NCI-H1092 treated with DMSO at 0.1 percent for 48 hours (cell line): ENCODE results near the gene CFAP221.

Experiments used
- DNase-seq: peaks from one replicate; lab custom pipeline; 2025; lab: John Stamatoyannopoulos, UW

CFAP221 gene

DNA sequence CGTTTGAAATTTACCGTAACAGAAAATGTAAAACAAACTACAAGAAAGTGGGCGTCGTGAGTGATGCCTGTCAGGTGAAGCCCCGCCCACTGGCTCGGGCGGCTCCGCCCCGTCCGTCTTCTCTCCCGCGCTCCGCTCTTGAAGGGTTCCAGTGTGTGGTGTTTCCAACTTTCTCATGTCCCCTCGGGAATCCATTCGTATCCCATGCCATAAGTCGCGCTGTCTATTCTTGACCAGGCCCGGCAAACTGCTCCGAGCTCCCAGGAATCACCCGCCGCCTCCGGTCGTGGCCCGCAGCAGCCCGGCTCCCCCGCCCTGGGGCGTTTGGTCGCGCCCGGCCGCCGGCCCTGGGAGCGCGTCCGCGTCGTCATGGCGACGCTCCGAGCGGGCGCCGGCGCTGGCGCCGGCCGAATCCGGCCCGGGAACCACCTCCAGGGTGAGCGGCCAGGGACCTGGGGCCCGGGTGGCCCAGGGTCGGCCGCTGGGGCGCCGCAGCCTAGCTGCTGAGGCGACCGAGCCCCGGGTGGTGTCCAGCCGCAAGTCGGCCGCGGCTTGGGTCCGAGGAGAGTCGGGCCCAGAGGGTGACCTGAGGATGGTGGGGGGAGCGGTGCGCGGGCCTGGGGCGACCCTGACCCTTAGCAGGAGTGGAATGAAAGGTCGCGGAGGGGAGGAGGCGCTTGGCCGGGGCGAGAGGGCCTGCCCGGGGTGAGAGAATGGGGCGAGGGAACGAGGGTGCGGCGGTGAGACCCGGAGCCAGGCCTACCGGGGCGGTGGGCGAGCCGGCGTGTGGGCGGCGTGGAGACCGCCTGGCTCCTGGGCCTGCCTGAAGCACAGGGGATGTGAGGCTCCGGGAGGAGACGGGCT lies at the start of gene CFAP221:
Gene CFAP221 (plus strand): TSS at position 375 of the 864 bp plus-strand sequence. CDS start 1,683 bp downstream, outside the sequence.
- DNase-seq: peak; percentile 58

DNA sequence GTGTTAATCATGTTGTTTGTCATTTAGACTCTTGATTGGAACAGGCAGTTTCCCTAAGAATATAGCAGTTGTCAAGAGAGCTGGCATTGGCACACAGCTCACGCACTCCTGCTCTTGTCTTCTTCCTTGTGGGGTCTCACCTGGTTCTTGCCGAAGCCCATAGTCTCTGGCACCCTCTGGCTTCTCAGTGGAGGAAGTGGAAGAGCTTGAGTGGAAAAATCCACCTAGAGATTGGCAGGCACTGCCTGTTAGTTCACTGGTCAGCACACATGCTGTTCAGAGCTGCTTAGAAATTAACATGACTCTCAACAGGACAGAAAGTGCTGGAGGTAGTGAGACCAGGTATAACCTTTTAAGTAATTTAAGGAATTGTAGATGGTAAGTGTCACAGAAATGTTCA lies 48.3 kb upstream of the CFAP221 start:
- DNase-seq: no peak

DNA sequence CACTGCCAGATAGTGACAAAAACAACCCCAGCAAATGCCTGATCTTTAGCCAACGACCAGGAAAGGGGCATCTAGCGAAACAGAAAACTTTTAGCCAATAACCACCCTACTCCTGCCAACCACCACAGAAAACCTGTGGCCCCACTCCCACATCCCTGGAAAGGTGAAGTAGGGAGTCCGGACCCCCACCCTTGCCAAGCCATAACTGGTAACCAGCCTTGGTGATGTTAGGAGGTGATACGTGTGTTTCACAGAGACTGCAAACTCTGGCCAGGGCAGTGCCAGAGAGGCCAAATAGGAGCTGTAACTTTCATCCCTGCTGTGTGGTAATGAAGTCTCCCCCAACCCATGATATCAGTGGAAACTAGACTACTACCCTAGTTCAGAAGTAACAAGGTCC lies 47.6 kb upstream of the CFAP221 start:
- no peak for DNase-seq

DNA sequence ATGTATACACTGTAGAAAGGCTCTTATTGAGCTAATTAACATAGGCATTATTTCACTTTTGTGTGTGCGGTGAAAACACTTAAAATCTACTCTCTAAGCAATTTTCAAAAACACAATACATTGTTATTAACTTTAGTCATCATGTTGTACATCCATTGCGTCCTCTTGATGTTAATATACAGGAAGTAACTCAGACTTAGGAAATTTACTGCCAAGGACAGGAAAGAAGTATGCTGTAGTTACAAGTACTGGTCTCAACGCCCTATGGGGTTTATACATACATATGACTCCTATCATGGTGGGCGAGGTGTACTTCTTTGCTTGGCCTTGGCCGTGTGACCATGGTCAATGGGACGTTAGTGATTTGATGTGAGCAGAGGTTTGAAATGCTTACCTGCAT lies 35.5 kb upstream of the CFAP221 start:
- DNase-seq: no peak

DNA sequence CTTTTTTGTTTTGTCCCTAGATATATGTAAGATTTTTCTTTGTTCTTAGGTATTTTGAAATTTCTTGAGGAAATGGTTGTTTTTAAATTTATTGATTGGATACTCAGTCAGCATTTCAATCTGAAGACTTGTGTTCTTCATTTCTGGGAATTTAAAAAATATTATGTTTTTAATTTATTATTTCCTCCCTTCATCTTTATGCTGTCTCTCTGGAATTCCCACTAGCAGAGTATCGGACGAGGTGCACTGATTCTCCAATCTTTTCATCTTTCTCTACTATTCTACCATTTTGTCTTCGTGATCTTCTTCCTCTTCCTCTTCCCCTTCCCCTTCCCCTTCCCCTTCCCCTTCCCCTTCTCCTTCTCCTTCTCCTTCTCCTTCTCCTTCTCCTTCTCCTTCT lies 32.3 kb upstream of the CFAP221 start:
- no peak for DNase-seq

DNA sequence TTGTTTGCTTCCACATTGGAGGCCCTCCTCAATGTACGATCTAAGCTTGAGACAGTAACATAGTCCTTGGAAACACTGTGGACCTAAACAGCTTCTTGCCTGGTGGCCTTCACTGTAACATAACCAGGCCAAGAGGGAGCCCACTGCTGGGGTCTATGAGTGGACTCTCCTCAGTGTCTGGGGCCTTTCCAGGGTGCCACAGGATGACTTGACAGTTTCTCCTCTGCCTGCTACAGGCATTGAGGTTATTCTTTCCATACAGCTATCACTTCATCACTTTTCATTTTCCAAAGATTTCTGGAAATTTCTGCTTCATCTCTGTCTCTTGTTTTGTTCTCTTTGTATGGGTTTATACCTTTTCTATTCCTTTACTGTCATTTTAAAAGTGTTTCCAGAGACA lies 31.3 kb upstream of the CFAP221 start:
- no peak for DNase-seq

DNA sequence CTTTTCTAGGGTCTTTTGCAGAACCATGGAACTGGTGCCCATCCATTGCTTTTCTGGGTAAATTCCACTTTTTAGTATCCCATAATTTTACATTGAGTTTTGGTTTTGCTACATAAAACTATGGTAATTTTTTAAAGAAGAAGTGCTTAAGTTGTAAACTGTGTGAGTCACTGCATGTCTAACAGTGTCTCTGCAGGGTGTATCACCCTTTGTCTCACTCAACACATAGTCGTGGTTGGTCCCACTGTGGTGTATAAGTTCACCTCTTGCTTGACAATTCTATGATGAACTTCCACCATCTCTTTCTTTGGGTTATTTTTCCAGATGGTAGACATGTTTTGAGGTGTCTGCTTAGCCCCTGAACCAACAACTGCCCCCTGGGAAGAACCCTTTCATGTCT lies 30.4 kb upstream of the CFAP221 start:
- no peak for DNase-seq

DNA sequence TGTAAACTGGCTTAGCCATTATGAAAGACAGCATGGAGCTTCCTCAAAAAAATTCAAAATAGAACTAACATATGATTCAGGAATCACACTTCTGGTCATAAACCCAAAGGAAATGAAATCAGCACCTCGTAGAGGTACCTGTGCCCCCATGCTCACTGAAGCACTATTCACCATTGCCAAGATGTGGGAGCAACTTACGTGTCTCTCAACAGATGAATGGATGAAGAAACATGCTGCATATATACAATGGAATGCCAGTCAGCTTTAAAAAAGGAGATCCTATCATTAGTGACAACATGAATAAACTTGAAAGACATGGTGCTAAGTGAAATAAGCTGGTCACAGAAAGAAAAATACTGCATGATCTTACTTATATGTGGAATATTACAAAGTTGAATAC lies 28.1 kb upstream of the CFAP221 start:
- no peak for DNase-seq

DNA sequence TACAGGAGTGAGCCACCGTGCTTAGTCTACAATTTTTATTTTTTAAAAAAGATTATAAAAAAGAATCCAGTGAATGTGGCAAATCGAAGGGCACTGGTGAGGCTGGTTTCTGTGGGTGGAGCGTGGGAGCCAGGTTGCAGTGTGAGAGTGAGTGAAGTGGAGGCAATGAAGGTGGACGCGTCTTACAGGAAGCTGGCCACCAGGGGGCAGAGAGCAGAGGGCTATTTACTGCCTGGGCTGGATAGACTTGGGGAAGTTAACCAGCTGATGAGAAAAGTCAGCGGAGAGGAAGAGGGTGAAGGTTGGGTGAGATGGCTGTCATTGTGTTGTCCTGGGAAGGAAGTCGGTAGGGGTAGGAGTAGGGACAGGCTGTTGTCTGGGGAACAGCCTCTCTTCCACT lies 26.8 kb upstream of the CFAP221 start:
- DNase-seq: peak; percentile 17

DNA sequence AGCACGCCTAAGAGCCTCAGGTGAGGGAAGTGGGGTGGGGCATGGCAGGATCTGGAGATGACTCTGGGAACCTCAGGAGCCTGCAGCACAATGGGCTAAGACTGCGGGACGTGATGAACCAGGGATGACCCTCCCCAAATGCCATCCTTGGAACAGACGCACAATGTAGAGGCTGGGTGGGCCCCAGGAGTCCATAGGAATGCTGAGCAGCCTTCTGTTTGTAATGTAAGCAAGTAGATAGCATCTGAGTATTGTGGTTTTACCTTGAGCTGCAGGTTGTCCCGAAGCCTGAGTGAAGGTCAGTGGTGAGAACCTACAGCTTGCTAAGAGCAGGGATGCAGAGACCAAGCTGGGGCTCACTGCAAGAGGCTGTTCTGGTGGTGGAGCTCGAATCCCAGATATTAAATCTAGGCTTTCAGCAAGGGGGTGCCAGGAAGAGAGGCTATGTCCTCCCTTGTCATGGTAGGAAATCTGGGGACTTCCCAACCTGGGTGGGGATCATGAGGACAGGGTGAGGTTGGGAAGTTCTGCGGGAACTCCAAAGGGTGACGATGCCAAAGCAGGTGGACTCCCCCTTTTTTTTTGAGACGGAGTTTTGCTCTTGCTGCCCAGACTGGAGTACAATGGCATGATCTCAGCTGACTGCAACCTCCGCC lies 25.7 kb upstream of the CFAP221 start:
- DNase-seq: no peak

DNA sequence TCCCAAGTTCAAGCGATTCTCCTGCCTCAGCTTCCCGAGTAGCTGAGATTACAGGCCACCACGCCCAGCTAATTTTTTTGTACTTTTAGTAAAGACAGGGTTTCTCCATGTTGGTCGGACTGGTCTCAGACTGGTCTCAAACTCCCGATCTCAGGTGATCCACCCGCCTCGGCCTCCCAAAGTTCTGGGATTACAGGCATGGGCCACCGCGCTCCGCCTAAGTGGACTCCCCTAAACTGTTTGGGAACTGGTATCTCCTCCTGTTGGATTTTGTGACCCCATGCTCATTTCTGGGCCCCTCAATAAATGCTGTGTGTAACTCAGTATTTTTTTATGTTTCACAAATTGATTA lies 25.2 kb upstream of the CFAP221 start:
- no peak for DNase-seq

DNA sequence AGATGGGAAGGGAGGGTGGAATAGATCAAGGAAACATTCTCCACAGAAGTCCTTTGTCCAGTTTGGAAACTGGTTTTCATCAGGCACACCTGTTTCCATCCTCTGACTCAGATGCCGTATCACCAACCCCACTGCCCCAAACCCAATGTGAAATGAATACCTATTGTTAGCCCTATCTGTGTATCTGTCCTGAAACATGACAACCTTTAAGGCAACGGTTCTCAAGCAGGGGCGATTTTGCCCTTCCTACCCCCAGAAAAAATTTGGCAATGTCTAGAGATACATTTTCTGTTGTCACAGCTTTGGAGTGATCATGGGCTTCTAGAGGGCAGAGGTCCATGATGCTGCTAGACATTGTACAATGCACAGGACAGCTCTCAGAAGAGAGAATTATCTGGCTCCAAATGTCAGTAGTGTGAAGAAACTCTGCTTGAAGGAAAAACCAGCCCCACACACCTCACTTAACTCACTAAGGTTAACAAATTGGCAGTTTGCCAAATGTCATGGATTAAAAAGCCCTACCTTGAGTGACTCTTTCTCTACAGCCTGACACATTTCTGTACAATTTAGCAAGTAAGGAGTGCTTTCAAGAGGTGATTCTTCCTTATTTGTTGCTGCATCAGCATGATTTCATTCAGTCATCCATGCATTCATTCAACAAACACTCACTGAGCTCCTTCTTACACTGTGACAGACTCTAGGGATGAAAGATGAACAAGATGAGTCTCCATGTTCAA lies 23.4 kb upstream of the CFAP221 start:
- no peak for DNase-seq

DNA sequence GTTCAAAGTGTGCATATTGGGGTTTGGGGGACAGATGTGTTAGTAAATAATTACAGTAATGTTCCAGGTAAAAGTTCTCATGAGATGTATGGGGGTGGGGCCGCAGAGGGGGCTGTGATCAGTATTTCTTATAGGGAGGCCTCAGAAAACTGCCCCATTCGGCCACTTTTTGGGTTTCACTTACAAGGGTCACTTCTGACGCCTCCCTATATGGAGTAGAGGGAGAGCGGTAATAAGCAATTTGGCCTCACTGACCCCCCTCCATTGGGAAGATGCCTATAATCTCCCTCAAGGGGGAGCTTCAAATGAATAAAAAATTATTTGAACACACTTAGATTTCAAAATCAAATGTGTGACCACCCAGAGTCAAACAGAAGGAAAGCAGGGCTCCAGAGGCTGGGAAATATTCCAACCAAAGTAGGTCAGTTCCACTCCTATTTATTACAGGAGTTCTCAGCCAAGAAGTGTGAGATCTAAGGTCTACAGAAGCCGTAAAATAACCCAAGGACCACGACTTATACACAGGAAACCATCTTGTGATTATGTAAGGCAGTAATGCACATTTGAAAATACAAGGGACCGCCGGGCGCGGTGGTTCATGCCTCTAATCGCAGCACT lies 22.7 kb upstream of the CFAP221 start:
- no peak for DNase-seq

DNA sequence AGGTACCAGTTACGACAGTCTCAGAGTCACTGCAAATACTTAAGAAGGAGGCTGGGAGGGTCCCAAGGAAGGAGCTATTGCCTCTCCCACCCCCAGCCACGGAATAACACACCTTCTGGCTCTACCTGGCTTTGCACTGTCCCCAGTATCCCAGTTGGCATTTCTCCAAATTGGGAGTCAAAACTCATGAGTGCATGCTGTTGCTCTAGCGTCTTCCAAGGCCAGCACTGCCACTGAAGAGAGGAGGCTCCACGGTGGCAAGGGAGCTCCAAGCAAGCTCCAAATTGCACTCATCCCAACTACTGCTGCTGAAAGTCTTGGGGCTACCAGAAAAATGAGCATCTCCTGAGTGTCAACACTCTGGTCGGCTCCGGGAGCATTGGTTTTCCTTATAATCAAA lies 21.6 kb upstream of the CFAP221 start:
- DNase-seq: no peak

DNA sequence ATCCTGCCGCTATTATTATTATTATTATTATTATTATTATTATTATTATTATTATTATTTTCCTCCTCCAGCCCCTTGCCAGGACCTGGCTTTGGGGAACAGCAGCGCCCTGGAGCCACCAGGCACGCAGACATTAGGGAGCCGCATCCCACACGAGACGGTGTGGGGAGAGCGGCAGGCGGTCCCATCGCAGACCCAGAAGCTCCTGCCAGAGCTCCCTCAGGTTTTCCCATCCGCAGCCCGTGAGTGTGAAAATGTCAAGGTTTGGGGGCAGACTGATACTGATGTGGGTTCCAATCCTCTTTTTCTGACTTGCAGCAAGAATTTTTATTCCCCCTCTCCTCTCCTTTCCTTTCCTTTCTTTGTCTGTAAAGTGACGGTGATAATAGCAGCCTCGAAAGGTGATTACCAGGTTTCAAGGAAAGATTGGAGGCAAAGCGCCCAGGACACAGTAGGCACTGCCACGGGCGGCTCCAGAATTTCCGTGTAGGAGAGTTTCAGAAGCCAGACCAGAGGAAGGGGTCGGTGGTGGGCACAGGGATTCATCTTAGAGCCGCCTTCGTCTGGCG lies 20.8 kb upstream of the CFAP221 start:
- DNase-seq: no peak

DNA sequence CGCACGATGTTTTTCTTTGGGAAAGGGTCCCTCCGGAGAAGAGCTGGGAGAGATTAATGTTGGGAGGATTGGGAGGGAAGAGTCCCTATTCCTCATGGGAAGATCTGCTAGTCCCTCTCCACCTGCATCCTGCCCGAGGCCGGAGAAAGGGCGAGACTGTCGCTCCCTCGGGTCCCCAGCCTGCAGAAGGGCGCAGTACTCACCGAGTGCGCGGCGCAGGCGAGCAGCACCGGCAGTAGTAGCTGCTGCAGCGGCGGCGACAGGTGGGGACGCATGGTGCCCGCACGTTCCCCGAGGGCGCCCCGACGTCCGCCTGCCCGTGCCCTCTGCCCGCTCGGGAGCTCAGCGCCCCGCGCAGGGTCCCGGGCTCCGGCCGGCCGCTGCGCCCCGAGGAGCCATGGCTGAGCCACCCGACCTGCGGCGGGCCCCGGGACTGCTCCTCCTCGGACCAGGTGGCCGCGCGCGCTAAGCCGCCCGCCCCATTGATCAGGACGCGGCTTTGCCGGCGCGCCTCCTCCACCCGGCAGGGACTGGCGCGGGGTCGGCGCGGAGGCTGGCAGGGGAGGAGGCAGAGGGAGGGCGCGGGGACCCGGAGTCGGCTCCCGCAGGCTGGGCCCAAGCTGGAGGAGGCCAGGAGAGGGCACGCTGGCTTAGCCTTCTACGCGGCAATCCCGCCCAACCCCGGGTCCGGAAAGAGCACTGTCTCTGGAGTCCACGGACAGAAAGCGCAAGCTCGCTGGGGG lies 20.1 kb upstream of the CFAP221 start, which contains the start of gene SCTR:
Gene SCTR (minus strand): TSS at position 532 of the 743 bp plus-strand sequence. CDS start 257 bp downstream, at position 275.
- peak; percentile 4 for DNase-seq

DNA sequence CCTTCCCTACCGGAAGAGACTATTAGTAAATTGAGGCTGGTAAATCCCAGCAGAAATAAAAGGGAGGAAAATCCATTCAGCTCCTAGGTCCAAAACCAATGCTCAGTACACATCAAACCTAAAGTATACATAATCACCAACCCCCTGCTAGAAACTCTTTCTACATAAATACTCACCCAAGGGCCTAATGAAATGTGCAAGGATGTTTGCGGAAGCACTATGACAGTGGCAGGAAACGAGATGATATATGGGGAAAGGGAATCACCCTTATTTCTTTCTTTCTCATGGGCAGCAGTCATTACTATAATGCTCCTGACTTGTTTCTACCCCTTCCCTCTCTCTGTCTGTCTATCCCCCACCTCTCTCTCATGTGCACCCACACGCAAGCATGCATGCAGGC lies 18.6 kb upstream of the CFAP221 start:
- DNase-seq: no peak

DNA sequence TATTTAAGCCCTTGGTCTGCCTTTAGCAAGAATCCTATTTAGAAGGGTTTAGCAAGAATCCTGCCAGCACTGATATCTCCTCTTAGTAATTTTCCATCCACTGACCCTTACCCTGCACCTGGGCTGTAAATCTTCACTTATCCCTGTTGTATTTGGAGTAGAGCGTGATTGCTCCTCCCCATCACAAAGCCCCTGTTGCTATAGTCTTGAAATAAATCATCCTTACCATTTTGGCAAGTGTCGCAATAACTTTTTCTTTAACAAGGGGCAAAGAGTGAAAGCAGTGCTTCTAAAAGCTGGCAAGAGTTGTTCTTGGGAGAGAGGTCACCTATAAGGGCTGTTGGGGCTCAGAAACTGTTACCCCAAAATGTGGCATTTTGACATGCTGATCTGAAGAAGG lies 16.2 kb upstream of the CFAP221 start:
- DNase-seq: no peak

DNA sequence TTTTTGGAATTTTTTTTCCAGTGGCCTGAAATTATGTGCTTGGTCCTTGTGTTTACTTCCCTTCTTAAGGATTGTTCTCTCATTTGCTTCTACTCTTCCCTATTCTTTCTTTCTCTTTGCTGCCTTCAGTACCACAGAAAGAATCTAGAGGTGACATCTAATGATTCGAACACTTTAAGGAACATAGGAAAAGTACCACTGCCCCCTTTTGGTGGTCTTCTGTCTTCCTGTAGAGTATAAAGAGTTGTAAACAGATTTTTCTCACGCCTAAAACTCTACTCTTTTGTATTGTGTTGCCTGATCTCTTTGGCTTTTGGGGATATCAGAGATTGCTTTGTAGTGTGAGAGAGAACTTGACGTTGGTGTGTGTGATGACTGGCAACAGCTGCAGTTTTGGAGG lies 13.0 kb upstream of the CFAP221 start:
- no peak for DNase-seq

DNA sequence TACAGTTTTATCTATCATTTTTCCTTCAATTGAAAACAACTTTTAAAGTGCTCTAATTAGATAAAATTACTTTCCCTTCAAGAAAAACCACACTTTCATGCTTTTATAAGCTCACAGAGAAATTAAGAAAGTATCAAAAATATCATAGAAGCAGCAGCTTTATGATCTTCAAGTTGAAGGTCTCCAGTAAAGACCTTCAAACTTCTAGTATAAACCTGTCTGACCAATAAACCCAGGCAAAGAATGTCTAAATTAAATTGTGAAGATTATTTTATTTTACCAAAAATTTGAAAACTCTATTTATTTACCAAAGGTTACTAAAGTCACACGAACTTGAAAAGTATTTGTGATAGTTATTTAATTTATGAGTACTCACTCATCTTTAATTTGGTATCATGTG lies 10.7 kb upstream of the CFAP221 start:
- DNase-seq: no peak

DNA sequence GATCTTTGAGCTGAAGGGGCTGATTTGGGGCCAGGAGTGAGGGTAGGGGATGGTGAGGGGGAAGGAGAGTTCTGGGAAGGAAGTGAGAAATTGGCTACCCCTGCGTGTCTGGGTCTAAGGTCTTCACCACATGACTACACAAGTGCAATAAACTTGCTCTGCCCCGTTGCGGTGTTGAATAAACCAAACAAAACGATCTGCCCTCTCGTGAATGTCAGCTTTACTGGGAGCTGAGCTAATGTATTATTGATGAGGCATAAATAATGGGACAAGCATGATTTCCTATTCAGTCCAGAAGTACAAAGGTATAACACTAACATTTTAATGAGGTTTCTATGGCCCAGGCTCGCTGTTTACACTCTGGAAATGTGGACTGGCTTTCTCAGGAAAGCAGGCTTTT lies 8.0 kb upstream of the CFAP221 start:
- no peak for DNase-seq
